Activated CD4-positive, alpha-beta memory T cell treated with anti-CD3 and anti-CD28 coated beads for 36 hours (primary cell): ENCODE measurements around the gene TRAF3IP1. TPM values are rescaled to one million over a fixed set of nuclear protein-coding genes. Genes with fewer than 3 reads are reported as not detected.
A peak's percentile ranks its signal among the peaks of the same experiment; 100 is the strongest.
"Not testable (repeated sequence)": the region's sequence is repeated elsewhere in the genome, so short reads cannot be mapped to it uniquely, and the experiment has no call there.

Source experiments
- CTCF ChIA-PET: fragments of 350-600 bp; sonication (Branson Sonifier 250); formaldehyde crosslinking; loops from one replicate; lab custom pipeline; 2021; ENCODE audit warnings: antibody characterized with exemption, inconsistent platforms; lab: Charles Lee
- POLR2A ChIA-PET: fragments of 350-600 bp; sonication (Branson Sonifier 250); formaldehyde crosslinking; loops from one replicate; lab custom pipeline; 2021; ENCODE audit warnings: antibody characterized with exemption; lab: Charles Lee
- DNase-seq: peaks from one replicate; pipeline ENCODE4 v3.0.0-alpha.2; 2020
- H3K27ac Mint-ChIP-seq: one replicate; pipeline ENCODE4 v1.8.0; 2021; ENCODE audit warnings: mixed read lengths
- H3K27me3 Mint-ChIP-seq: one replicate; pipeline ENCODE4 v1.8.0; 2021; ENCODE audit warnings: mixed read lengths
- H3K36me3 Mint-ChIP-seq: one replicate; pipeline ENCODE4 v1.8.0; 2021; ENCODE audit warnings: mixed read lengths
- H3K4me1 Mint-ChIP-seq: one replicate; pipeline ENCODE4 v1.8.0; 2021; ENCODE audit warnings: low read depth, mixed read lengths
- H3K4me3 Mint-ChIP-seq: one replicate; pipeline ENCODE4 v1.8.0; 2021; ENCODE audit warnings: mild to moderate bottlenecking, mixed read lengths
- H3K9me3 Mint-ChIP-seq: one replicate; pipeline ENCODE4 v1.8.0; 2021; ENCODE audit warnings: mixed read lengths
- intact Hi-C: fragments of 100-400 bp; cut with micrococcal nuclease; formaldehyde crosslinking; loops from one replicate; pipeline ENCODE4 v1.15.1; 2023
- total RNA-seq, 2 experiments: library from RNA; stranded (reverse); gene quantifications; one replicate each; pipeline ENCODE4 v1.2.3, GENCODE V29; 2021

The TRAF3IP1 gene
- total RNA-seq, 2 experiments from 2014 or later = 8.0 to 9.3 TPM

DNA sequence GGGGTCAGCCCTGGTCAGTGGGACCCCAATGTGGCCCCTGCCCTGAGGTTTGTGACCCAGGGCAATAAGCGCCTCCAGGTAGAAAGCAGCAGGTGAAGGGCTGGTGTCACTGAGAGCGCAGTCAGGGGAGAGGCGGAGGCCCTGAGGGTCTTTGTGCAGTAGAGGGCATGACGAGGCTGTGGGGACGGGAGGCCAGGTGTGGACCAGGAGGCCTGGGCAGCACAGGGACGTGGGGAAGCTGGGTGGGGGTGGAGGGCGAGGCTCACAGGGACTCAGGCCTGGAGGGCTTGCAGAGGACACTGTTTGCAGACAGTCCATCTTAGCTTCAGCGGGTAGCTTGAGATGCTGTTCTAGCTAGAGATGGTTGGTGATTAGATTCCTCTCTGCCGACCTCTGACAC is 32.0 kb downstream of the TRAF3IP1 start:
- POLR2A ChIA-PET = no interaction called here
- no peak for DNase-seq
- intact Hi-C loops = no loop called here
- CTCF ChIA-PET = no interaction called here
- Mint-ChIP-seq H3K27me3 (no peaks in the 10 kb centered on the region), H3K9me3 (no peaks in the 10 kb centered on the region), H3K4me1 (no peaks in the 10 kb centered on the region), H3K36me3 (peaks cover 7% of the 10 kb centered on the region), H3K27ac (no peak overlapping the region), H3K4me3 (no peak overlapping the region)

DNA sequence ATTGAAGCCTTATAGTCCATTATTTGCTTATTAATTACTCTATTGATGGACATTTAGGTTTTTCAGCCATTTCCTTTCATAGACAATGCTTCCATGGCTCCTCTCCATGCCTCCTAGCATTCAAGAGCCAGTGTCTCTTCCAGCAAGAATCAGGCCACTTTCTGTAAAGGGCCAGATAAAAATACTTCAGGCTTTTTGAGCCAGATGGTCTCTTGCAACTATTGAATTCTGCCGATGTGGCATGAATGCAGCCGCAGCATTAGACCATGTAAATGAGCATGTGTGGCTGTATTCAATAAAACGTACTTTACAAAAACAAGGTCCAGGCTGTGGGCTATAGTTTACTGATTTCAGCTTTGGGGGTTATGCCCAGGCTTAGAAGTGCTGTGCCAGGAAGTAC is 38.5 kb downstream of the TRAF3IP1 start:
- peaks cover 9% of the 10 kb centered on the region for H3K36me3 Mint-ChIP-seq
- peaks cover 10% of the 10 kb centered on the region for H3K4me1 Mint-ChIP-seq
- H3K27ac Mint-ChIP-seq = no peak overlapping the region
- no peak for DNase-seq
- H3K27me3 Mint-ChIP-seq = no peaks in the 10 kb centered on the region
- ChIA-PET CTCF (interaction anchor here (1.9 kb wide), 1 partner anchor 105 kb away, joined by 11 read pairs; no protein-coding TSS in a partner anchor), POLR2A (no interaction called here)
- H3K4me3 Mint-ChIP-seq = no peak overlapping the region
- no peaks in the 10 kb centered on the region for H3K9me3 Mint-ChIP-seq
- intact Hi-C loops = no loop called here

DNA sequence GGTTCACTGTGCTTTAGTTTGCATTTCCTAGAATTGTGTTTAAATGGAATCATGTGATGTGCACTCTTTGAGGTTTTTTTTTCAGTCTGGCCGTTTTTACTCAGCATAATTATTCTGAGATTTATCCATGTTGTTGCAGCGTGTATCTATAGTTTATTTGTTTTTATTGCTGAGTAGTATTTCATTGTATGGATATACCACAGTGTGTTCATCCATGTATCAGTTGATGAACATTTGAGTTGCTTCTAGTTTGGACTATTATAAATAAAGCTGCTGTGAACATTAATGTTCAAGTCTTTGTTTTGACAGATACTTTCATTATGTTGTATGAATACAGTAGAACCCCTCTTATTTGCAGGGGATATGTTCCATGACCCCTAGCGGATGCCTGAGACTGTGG is 39.1 kb downstream of the TRAF3IP1 start:
- intact Hi-C loops = no loop called here
- Mint-ChIP-seq H3K27me3 (no peaks in the 10 kb centered on the region), H3K27ac (no peak overlapping the region), H3K36me3 (peaks cover 9% of the 10 kb centered on the region), H3K9me3 (no peaks in the 10 kb centered on the region), H3K4me3 (no peak overlapping the region), H3K4me1 (peaks cover 10% of the 10 kb centered on the region)
- DNase-seq = no peak
- ChIA-PET CTCF (no interaction called here), POLR2A (no interaction called here)

DNA sequence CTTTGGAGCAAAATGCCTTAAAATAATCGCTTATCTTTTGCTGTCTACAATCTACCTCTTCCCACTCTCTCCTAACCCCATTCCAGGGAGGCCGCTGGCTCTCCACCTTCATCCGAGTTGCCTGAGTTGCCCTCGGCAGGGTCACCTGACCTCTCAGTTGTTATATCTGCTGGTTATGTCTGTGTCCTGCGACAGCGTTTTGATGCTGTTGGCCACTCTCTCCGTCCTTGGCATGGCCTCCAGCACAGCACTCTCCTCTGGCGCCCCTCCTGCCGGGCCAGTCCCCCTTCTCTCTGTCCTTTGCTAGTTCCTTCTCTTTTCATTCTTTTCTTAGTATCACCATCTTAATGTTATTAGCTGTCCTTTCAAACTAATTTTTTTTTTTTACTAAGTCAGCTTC is 41.6 kb downstream of the TRAF3IP1 start:
- ChIA-PET CTCF (no interaction called here), POLR2A (no interaction called here)
- Mint-ChIP-seq H3K27me3 (no peaks in the 10 kb centered on the region), H3K36me3 (peaks cover 9% of the 10 kb centered on the region), H3K27ac (no peak overlapping the region), H3K4me1 (peaks cover 10% of the 10 kb centered on the region), H3K9me3 (no peaks in the 10 kb centered on the region), H3K4me3 (no peak overlapping the region)
- no peak for DNase-seq
- intact Hi-C loops = no loop called here

DNA sequence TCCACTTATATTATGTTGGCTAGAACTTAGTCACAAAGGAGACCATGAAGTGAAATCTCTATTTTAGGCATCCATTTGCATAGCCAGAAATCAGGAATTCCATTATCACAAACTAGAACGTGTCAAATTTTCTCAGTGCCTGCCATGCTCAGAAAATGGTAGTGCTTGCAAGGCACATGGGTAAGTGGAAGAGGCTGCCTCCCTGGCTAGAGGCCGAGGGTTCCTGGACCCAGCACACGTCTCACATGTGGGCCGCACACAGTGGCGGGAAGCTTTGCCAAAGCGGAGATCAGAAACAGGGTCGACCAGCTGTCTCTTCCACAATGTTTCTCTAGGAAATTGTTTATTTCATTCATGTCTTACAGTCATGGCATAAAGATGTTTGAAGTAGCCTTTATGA is 42.3 kb downstream of the TRAF3IP1 start:
- no peak for DNase-seq
- CTCF ChIA-PET = no interaction called here
- no peaks in the 10 kb centered on the region for H3K9me3 Mint-ChIP-seq
- H3K36me3 Mint-ChIP-seq = peaks cover 9% of the 10 kb centered on the region
- H3K27me3 Mint-ChIP-seq = no peaks in the 10 kb centered on the region
- H3K4me3 Mint-ChIP-seq = no peak overlapping the region
- no peak overlapping the region for H3K27ac Mint-ChIP-seq
- POLR2A ChIA-PET = no interaction called here
- intact Hi-C loops = no loop called here
- peaks cover 10% of the 10 kb centered on the region for H3K4me1 Mint-ChIP-seq

DNA sequence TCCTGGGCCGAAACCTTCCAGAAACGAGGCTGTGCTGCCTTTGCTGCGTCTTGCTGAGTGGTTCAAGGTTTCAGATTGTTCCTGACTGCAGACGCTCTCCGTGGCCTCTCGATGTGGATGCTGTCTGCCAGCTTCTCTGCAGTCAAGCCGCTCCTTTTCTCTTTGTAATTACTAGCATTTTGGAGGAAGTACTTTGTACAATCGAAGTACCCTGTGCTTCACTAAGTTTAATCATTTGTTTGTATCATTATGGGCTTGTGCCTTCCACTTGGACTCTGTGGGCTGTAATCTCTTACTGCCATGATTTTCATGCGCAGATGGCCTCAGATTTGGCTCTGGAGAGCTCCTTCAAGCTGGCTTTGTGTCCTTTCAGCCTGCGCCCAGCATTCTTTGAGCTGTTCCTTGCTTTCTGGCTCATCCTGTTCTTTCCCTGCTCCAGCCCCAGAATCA is 49.3 kb downstream of the TRAF3IP1 start:
- Mint-ChIP-seq H3K4me1 (peaks cover 2% of the 10 kb centered on the region), H3K4me3 (no peak overlapping the region), H3K27me3 (no peaks in the 10 kb centered on the region), H3K36me3 (peaks cover 3% of the 10 kb centered on the region), H3K9me3 (peaks cover 2% of the 10 kb centered on the region), H3K27ac (no peak overlapping the region)
- intact Hi-C loops = loop anchor here (1.0 to 2.0 kb wide), 2 partner anchors 93 to 415 kb away; no protein-coding TSS in a partner anchor
- ChIA-PET CTCF (interaction anchor here (0.7 to 2.8 kb wide), 10 partner anchors 17 to 416 kb away, joined by 3 to 14 read pairs (median 4); no protein-coding TSS in a partner anchor), POLR2A (no interaction called here)
- DNase-seq = no peak

DNA sequence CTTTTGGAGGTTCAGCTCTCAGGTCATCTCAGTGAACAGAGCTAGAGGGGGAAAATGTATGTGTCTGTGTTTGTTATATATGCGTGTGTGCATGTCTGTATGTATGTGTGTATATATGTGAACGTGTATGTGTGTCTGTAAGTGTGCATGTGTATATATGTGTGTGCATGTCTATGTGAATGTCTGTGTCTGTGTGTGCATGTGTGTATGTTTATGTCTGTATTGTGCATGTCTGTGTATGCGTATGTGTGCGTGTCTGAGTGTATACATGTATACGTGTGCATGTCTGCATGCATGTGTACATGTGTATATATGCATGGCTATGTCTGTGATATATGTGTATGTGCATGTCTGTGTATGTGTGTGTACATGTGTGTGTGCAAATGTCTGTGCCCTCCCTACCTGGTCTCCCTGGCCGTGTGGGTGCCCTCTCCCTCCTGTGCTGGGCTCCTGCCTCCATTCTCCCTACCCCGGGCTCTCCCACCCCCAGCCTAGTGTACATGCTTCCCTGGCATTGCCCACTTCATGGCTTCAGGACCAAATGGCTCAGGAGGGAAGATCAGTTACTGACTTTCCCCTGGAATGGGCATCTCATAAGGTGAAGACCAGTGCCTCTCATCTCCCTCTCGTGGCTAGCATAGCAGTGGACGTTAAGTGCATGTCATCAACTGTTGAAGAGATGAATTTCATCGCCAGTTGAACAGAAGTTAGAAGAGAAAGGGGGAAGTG is 49.9 kb downstream of the TRAF3IP1 start:
- Mint-ChIP-seq H3K27me3 (no peaks in the 10 kb centered on the region), H3K9me3 (peaks cover 2% of the 10 kb centered on the region), H3K36me3 (peaks cover 3% of the 10 kb centered on the region), H3K4me1 (peaks cover 2% of the 10 kb centered on the region), H3K4me3 (no peak overlapping the region), H3K27ac (no peak overlapping the region)
- DNase-seq = no peak
- POLR2A ChIA-PET = interaction anchor here (1.2 kb wide), 1 partner anchor 91 kb away, joined by 3 read pairs; no protein-coding TSS in a partner anchor
- intact Hi-C loops = loop anchor here (1.0 to 2.0 kb wide), 2 partner anchors 92 to 415 kb away; no protein-coding TSS in a partner anchor
- CTCF ChIA-PET = interaction anchor here (0.9 to 2.8 kb wide), 15 partner anchors 13 to 415 kb away, joined by 3 to 29 read pairs (median 4); no protein-coding TSS in a partner anchor

DNA sequence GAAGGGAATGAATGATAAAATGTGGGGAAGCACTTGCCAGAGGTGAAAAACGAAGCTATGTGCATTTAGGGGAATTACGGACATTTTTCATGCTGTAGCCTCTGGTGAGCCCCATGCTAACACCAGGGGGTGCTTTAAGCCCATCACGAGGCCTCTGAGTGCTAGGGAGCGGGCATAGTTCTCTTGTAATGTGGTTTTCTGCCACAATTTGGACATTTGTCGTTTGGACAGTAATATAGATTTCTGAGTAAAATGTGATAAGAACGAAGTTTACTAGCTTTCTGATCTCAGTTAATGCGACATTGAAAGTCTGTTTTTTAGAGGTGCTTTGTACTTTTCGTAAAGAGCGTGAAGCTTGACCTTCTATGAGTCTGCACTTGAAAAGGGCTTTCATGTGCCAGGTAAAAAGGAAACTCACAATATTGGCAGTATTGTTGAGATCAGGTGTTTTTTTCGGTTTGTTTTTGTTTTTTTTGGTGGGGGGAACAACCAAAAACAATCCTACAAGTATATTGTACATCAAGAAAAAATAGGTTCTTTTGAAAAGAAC is 50.6 kb downstream of the TRAF3IP1 start:
- ChIA-PET CTCF (interaction anchor here (0.7 to 2.8 kb wide), 13 partner anchors 13 to 414 kb away, joined by 3 to 29 read pairs (median 5); no protein-coding TSS in a partner anchor), POLR2A (interaction anchor here (1.2 kb wide), 1 partner anchor 90 kb away, joined by 3 read pairs; no protein-coding TSS in a partner anchor)
- peaks cover 3% of the 10 kb centered on the region for H3K36me3 Mint-ChIP-seq
- H3K27me3 Mint-ChIP-seq = no peaks in the 10 kb centered on the region
- peaks cover 2% of the 10 kb centered on the region for H3K4me1 Mint-ChIP-seq
- H3K4me3 Mint-ChIP-seq = no peak overlapping the region
- intact Hi-C loops = loop anchor here (1.0 to 2.0 kb wide), 2 partner anchors 91 to 414 kb away; no protein-coding TSS in a partner anchor
- H3K9me3 Mint-ChIP-seq = peaks cover 2% of the 10 kb centered on the region
- peak; percentile 67 for DNase-seq
- no peak overlapping the region for H3K27ac Mint-ChIP-seq

DNA sequence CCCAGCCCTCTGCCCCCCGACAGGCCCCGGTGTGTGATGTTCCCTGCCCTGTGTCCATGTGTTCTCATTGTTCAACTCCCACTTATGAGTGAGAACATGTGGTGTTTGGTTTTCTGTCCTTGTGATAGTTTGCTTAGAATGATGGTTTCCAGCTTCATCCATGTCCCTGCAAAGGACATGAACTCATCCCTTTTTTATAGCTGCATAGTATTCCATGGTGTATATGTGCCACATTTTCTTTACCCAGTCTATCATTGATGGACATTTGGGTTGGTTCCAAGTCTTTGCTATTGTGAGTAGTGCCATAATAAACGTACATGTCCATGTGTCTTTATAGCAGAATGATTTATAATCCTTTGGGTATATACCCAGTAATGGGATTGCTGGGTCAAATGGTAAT is 52.0 kb downstream of the TRAF3IP1 start:
- DNase-seq, H3K4me1 Mint-ChIP-seq, H3K9me3 Mint-ChIP-seq, H3K27me3 Mint-ChIP-seq, H3K27ac Mint-ChIP-seq, CTCF ChIA-PET, POLR2A ChIA-PET, intact Hi-C loops, H3K36me3 Mint-ChIP-seq, H3K4me3 Mint-ChIP-seq: not testable (repeated sequence)

DNA sequence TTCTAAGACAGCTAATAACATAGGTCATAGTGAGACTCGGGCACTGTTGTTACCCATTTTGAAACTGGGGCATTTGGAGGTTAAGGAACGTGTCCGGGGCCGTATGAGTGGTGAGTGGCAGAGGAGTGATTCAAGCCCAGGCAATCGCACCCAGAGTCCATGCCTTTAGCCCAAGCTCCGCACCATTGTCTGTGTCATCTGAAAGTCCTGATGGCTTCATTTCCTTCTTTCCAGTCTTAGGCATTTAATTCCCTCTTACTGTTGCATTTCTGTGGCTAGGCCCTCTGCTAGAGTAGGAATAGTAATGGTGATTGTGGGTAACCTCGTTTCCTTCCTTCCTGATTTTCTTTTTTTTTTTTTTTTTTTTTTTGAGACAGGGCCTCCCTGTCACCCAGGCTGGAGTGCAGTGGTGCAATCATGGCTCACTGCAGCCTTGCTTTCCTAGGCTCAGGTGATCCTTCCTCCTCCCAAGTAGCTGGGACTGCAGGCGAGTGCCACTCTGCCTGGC is 56.6 kb downstream of the TRAF3IP1 start:
- Mint-ChIP-seq H3K27me3 (no peaks in the 10 kb centered on the region), H3K4me1 (peaks cover 14% of the 10 kb centered on the region), H3K4me3 (no peak overlapping the region), H3K36me3 (peaks cover 3% of the 10 kb centered on the region), H3K9me3 (peaks cover 2% of the 10 kb centered on the region), H3K27ac (no peak overlapping the region)
- ChIA-PET POLR2A (no interaction called here), CTCF (no interaction called here)
- peak; percentile 40 for DNase-seq
- intact Hi-C loops = loop anchor here (5.0 kb wide), 1 partner anchor 50 kb away; the partner anchor contains the start of gene ASB1

DNA sequence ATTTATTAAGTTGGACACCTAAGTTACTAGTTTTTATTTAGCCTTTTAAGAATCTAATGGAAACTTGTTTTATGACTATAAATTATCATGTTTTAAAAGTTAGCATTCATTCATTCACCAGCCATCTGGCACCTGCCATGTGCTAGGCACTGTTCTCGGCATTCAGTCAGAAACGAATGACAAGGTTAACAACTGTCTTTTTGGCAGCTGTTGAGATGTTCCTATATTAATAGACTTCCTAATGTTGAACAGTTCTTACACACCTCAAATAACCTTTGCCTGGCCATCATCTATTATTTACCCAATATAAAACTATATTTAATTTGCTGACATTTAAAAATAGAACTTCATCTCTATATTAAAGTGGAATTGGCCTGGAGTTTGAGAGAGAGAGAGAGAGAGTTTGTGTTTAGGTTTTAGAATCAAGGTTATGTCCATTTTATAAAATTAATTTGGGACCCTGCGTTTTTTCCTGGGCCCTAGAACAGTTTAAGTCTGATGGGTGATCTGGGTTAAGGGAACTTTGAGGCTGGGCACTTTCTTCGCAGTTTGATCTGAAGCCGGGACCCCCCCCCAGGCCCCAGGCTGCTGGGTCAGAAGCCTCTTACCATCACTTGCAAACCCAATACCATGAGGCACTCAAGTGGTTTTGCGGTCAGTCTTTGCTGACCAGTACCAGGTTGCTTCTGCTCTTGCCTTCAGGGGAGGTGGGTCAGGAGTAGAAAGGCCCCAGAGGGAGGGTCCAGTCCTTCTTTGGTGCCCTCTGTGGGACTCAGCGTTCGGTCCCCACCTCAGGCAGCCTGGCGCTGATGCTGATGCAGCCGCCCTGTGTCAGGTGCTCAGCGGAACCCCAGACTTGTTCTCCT is 58.1 kb downstream of the TRAF3IP1 start:
- Mint-ChIP-seq H3K27me3 (no peaks in the 10 kb centered on the region), H3K4me3 (no peak overlapping the region), H3K36me3 (peaks cover under 1% of the 10 kb centered on the region), H3K27ac (no peak overlapping the region), H3K4me1 (peaks cover 14% of the 10 kb centered on the region), H3K9me3 (peaks cover under 1% of the 10 kb centered on the region)
- CTCF ChIA-PET = no interaction called here
- DNase-seq = no peak
- intact Hi-C loops = loop anchor here (5.0 kb wide), 1 partner anchor 49 kb away; the partner anchor contains the start of gene ASB1
- POLR2A ChIA-PET = no interaction called here
